ENCODE results near the gene TENT5A.
"Not testable (repeated sequence)": the region's sequence is repeated elsewhere in the genome, so short reads cannot be mapped to it uniquely, and the experiment has no call there.

Gene TENT5A

DNA sequence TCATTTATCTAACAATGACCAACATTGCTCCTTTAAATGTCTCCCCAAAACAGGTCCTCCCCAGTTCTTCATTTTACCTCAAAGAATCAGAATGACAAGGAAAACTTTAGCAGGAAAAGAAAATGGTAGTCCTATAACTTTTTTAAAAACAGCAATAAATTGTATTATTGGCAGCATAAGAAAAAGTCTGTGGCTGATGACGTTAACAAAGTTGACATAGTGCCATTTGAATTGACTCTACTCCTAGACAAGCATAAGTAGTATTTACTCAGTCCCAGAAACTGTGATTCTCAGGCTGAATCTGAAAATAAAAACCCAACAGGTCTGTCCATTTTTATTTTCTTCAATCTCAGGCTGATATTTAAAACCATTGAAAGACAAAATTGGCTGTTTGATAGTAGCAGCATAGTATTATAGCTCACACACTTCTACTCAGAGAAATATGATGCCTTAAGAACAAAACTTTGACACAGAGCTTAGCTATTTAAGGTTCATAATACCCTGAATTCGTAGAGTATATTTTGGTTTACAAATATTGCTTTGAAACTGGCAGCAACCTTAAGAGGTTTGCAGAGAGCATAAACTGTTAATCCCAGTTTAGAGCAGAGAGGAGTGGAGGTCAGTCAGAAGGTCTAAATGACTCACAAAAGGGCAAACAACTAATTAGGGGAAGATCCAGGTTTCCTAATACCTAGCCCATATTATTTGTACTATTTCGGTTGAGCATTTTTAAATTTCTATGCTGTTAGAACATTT, 35.0 kb upstream of the TENT5A start:
- TF ChIP-seq, protein P1, sequence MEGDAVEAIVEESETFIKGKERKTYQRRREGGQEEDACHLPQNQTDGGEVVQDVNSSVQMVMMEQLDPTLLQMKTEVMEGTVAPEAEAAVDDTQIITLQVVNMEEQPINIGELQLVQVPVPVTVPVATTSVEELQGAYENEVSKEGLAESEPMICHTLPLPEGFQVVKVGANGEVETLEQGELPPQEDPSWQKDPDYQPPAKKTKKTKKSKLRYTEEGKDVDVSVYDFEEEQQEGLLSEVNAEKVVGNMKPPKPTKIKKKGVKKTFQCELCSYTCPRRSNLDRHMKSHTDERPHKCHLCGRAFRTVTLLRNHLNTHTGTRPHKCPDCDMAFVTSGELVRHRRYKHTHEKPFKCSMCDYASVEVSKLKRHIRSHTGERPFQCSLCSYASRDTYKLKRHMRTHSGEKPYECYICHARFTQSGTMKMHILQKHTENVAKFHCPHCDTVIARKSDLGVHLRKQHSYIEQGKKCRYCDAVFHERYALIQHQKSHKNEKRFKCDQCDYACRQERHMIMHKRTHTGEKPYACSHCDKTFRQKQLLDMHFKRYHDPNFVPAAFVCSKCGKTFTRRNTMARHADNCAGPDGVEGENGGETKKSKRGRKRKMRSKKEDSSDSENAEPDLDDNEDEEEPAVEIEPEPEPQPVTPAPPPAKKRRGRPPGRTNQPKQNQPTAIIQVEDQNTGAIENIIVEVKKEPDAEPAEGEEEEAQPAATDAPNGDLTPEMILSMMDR (IDR thresholded peaks at IDR 0.05; ENCODE audit: control insufficient read depth, extremely low read depth, insufficient read depth), result no peak
- peak; percentile 23 for DNase-seq (ENCODE audit: low read depth)
- H3K4me3 ChIP-seq (ENCODE audit: low read depth, low read length), result no peak overlapping the region

DNA sequence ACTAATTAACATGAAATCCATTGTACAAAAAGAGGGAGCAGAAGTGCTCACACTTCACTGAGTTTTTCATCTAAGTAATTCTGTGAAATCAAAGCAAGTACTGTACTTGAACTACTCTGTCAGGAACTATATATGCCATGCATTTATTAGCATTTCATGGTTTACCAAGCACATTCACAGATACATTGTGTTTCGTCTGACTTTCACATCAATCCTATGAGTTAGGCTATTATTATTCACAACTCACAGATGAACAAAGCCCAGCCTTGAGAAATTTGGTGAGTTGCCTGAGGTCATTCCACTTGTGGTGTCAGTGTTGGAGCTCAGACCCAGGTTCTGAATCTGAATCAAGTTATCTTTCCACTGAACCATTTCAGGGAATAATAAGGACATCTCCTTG, 33.7 kb upstream of the TENT5A start:
- no peak for DNase-seq (ENCODE audit: low read depth)
- H3K4me3 ChIP-seq (ENCODE audit: low read depth, low read length), result no peak overlapping the region
- TF ChIP-seq, protein P1 (IDR thresholded peaks at IDR 0.05; ENCODE audit: control insufficient read depth, extremely low read depth, insufficient read depth), result no peak

DNA sequence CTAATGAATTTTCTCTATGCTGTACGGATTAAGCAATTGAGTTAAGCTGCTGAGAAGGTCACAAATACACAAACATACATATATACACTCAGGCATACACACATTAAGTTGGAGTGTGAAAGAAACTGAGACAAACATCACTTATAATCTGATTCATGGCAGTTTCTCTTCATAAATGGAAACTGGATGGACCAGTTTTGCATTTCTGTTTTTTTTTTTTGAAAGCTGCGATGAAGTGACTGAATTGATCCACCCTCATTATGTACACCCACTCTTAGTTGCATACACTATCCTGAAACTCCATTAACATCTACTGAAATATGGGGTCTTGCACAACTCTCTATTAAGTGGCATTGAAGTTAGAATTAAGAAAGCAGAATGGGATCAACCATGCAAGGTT, 32.9 kb upstream of the TENT5A start:
- H3K4me3 ChIP-seq (ENCODE audit: low read depth, low read length), result no peak overlapping the region
- TF ChIP-seq, protein P1 (IDR thresholded peaks at IDR 0.05; ENCODE audit: control insufficient read depth, extremely low read depth, insufficient read depth), result no peak
- DNase-seq (ENCODE audit: low read depth), result no peak

DNA sequence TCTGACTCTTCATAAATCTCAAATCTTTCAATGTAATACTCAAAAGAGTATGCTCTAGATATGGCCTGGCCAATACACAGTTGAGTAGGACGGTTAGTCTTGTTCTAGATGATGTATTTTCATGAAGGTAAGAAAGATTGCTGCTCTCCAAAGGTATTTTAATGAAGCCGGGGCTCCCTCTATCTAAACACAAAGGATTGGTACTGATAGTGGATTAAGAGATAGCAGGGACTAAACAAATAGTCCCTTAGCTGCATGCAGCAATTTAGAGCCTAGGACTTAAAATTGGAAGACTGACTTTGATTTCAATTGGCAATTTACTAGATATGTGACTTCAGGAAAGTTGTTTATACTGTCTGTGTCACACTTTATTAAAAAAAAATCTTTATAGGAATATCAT, 31.4 kb upstream of the TENT5A start:
- no peak for DNase-seq (ENCODE audit: low read depth)
- H3K4me3 ChIP-seq (ENCODE audit: low read depth, low read length), result no peak overlapping the region
- TF ChIP-seq, protein P1 (IDR thresholded peaks at IDR 0.05; ENCODE audit: control insufficient read depth, extremely low read depth, insufficient read depth), result no peak

DNA sequence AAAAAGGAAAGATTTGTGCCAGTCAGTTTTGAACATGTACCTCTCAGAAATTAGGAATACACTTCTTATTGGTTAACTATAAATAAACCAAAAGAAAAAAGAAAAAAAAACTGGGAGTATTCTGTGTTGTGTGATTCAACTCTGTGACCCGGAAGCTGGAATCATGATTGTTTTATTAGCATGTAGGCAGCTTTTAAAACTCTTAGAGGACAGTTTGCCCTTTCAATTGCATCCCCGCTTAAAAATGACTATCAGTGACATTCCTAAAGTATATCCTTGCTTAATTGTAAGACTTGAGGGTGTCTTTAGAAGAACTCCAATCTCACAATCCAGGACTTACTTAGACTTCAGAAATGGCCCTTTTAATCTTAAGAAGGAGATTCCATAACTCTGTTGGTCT, 29.1 kb upstream of the TENT5A start:
- no peak for DNase-seq (ENCODE audit: low read depth)
- H3K4me3 ChIP-seq (ENCODE audit: low read depth, low read length), result no peak overlapping the region
- TF ChIP-seq, protein P1 (IDR thresholded peaks at IDR 0.05; ENCODE audit: control insufficient read depth, extremely low read depth, insufficient read depth), result no peak

DNA sequence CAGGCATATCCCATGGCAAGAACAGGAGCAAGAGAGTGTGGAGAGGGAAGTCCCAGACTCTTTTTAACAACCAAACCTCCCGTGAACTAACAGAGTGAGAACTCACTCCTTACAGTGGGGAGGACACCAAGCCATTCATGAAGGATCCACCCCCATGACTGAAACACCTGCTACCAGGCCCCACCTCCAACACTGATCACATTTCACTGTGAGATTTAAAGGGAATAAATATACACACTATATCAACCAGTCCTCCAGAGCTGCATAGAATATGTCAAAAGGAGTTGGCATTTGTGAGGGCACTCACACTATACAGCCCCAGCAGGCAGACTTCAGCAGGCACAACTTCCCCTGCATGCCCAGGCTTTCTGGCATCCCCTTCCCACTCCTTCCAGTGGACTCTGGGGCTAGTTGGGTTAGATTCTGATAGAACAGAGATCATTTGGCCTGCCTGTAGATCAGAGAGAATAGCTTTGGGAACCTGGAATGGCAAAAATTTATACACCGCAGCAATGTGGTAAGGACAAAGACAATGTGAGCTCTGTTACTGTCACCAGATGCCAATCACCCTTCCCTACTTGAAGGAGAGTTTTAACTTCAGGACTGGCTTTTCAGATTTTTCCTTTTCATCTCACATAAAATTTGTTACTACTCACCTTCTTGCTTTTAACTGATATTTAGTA, 25.2 kb upstream of the TENT5A start:
- no peak overlapping the region for H3K4me3 ChIP-seq (ENCODE audit: low read depth, low read length)
- DNase-seq (ENCODE audit: low read depth), result no peak
- TF ChIP-seq, protein P1 (IDR thresholded peaks at IDR 0.05; ENCODE audit: control insufficient read depth, extremely low read depth, insufficient read depth), result no peak

DNA sequence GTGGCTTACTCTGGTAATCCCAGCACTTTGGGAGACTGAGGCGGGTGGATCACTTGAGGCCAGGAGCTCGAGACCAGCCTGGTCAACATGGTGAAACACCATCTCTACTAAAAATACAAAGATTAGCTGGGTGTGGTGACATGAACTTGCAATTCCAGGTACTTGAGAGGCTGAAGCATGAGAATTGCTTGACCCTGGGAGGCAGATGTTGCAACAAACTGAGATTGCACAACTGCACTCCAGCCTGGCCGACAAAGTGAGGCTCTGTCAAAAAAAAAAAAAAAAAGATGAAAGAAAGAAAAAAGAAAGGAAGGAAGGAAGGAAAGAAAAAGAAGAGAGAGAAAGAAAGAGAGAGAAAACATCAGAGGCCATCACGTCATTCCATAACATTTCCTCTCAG, 23.7 kb upstream of the TENT5A start:
- not testable (repeated sequence) for H3K4me3 ChIP-seq (ENCODE audit: low read depth, low read length); DNase-seq (ENCODE audit: low read depth)

Data from LNCaP clone FGC (cell line).